Measurements from ENCODE around the gene COL23A1. TPM values are rescaled to one million over a fixed set of nuclear protein-coding genes. Genes with fewer than 3 reads are reported as not detected.

The COL23A1 gene
- polyA plus RNA-seq (ENCODE audit: insufficient read depth in 1 of 5, insufficient read length in 5 of 5, low replicate concordance in 1 of 5) = 1 to 10 TPM; 4.8 to 9.4 (median 8.2) TPM
- long read RNA-seq, donor 1 = 0 reads
- long read RNA-seq, donor 2 = 0 reads
- long read RNA-seq, donor 3 = 0 reads
- long read RNA-seq, donor 4 = 0 reads
- long read RNA-seq, donor 5 = 0 reads
- long read RNA-seq, donor 6 = 0 reads
- long read RNA-seq, donor 7 = 0 reads
- long read RNA-seq, donor 8 = 0 reads

- DNase-seq = peak; percentile 71 to 73
Observed at GRCh38 chr5:178590141-178590923, at the start of gene COL23A1. TSS of gene COL23A1 (minus strand) at chr5:178590393.

DNA sequence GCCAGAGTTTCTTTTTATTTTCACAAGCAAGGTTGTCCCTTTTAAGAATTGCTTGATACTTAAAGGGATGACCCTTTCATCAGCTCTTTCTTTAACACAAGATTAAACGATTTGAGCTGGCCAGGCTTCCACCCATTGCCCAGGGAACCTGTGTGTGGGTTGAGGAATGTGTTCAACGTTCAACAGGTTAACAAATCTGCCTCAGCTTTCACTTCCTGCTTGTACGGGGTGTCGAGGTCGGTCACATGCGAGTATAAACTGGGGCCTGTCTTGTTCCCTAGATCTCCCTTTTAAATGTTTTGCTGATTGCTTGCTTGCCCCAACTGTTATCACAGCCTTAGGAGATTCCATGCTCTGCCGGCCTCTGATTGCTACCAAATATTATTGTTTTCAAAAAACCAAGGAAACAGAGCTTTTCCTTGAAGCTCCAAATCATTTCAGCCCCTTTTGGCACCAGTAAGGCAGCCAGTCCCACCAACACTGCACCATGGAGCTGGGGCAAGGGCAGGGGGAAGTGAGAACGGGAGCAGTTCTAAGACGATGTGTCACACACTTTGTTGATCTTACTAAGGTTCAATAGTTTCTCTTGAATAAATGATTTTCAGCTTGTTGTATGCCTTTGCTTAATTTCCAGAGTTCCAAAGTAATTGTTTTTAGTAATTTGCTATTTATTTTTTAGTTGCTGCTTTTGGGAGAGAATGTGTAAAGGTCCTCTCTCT lies 47.3 kb upstream of the COL23A1 start:
- DNase-seq = no peak

DNA sequence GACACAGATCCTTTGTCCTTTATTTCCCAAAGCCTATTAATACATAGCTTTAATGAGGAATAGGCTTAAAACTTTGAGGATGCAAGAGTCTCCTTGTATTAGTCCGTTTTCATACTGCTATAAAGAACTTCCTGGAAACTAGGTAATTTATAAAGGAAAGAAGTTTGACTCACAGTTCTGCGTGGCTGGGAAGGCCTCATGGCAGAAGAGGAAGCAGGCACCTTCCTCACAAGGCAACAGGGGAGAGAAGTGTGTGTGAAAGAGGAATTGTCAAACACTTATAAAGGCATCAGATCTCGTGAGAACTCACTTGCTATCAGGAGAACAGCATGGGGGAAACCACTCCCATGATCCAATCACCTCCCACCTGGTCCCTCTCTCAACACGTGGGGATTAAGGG lies 42.1 kb upstream of the COL23A1 start:
- no peak for DNase-seq

GRCh38 chr5:178630951-178631350 lies 40.8 kb upstream of the COL23A1 start:
- no peak for DNase-seq

DNA sequence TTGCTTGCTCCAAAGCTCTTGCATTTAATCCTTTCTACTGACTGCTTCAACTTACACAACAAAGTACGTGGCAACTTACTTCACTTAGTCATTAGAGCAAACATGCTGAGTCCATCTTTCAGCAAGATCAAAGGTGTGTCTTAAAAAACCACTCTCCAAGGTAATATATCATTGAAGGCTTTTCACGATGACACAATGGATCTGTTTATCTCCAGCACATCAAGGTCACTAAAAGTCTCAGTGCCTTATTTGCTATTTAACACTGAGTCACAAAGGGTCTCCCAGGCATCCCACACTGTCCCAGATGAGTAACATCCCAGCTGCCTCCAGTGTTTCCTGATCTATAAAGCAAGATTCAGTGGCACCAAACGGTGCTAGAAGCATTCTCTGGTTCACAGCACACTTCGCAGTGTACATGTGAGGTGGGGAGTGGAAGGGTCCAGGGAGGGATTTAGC lies 40.3 kb upstream of the COL23A1 start:
- no peak for DNase-seq

GRCh38 chr5:178627259-178627598 lies 37.0 kb upstream of the COL23A1 start:
- DNase-seq = no peak

DNA sequence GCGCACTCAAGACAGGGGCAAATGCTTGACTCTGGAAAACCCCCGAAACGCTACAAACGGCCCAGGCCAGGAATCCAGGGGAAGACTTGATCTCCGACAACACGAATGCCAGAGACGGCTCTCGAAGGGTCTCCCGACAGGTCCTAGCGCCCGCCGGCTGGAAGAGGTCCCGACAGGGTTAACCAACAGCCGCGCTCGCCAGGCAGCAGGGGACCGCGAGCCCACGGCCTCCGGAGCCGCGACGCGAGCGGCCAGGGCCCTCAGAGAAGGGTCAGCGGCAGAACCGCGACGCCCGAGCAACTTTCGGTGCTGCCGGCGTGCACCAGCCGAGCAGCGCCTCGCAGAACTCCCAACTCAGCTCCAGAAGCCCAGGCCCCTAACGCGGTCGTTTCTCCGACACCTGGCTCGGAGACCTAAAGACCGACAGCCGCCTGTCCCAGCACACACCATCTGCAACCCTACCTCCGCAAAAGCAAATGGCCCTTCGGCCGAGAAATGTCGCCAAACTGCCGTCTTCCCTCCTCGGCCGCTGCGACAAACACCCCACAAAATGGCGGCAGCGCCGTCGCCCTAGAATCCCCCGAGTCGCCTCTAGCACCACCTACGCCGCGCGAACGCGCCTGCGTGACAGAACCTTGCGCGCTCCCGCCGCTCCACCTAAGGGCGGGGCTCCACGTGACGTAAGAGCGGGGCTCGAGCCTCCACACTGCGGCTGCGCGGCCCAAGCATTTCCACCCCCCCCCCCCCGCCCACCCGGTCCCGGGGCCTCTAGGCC lies 36.5 kb upstream of the COL23A1 start, which contains the start of gene CLK4:
CLK4 (minus strand) TSS at position 567 of the 775 bp plus-strand sequence. CDS start 3,634 bp downstream, outside the sequence.
- peak; percentile 94 to 95 for DNase-seq

DNA sequence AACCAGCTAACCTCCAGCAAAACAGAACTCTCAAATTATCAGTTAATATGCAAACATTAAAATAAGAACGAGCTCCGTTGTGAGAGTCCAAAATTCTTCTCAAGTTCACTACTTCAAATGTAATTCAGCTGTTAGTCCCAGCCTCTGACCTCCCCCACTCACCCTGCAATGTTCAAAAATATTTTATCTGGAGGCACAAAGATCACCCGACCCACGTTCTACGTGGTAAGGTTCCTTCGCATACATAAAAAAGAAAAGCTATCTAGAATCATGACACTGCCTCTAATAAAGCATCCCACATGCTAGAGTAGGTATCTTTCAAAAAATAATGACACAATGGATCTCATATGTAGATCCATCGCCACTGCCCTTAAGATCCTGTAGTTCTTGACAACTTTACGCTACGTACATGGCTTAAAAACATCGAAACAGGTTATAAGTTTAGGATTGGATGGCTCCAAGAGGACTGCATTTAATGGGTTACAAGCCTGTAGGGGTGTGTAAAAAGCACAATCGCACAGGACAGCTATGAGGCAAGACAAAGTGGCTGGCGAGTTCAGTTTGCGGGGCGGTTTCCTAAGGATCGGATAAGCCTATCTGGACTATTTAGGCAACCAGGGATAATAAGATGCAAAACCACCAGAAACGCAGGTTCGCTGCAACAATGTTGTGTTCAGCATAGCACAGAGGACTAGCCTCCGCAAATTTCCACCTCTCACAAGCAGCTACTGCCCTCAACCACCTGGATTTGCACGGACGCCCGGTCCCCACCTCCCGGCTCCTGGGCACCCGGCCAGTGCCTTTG lies 35.7 kb upstream of the COL23A1 start:
- no peak for DNase-seq

DNA sequence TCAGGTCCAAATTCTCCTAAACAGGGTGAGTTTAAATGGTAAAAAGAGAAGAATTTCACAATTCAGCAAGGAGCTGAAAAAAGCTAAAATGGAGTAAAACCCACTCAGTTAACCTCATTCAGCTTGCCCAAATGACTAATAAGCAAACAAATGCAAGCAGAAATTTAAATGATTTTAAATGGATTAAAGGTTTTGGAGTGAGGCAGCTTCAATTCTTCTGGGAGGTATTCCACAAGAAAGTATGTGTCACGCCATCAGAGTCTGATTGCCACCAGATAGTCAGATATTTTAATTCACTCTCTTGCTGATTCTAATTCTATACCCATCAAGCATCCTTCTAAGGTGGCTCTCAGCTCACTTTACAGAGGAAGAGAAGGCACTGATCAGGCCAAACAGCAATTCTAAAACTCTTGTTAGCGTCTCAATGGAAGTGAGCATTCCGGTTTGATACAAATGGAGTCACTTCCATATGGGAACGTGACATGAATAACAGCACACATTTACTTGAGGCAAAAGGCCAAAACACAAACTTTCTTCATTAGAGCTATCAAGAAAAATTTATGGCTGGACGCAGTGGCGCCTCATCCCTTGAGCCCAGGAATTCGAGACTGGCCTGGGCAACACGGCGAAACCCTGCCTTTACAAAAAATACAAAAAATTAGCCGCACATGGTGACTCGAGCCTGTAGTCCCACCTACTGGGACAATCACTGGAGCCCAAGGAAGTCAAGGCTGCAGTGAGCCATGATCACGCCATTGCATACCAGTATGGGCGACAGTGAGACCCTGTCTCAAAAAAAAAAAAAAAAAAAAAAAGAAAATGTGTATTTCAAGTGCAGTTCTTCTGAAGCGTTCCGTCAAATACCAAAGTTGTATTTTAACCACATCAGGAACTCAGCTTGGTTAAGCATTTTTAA lies 34.7 kb upstream of the COL23A1 start:
- DNase-seq = no peak

DNA sequence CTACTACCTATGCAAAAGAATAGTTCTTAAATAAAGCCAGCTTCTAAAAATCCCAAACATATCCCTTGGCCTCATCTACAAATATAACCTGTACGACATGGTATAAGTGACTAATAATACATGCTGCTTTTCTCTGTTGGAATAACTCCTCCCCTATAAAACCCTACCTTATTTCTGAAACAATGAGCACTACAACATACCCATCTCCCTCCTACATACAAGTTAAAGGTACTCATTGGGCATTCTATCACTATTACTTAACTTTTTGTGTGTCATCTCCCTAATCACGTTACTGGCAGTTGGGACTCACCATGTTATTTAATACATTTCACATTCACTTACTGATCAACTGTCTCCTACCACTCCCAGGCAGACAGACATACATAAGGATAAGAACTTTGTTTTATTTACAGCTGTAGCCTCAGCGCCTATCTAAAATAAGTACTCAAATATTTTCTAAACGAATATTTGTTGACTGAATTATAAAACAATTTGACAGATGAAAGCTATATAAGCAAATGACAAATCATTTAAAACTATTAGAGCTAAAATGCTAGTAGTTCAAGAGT lies 32.6 kb upstream of the COL23A1 start:
- no peak for DNase-seq

- no peak for DNase-seq
Observed at GRCh38 chr5:178619390-178619789, 29.2 kb upstream of the COL23A1 start.

DNA sequence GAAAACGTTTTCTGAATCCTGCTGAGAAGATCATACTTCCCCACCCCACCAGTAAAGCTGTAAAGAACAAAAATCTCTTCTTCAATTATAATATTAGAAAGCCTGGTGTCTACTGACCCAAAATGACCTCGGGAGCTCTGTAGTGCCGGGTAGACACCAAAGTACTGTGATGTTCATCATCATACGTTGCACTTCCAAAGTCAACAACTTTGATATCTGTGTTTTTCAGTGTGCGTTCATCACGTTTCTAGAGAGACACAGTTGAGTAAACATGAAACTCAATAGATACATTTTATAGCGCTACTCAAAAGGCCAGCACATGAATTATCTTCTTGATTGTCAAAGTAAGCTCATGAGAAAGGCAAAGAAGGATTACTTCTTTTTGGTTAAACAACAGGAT lies 22.1 kb upstream of the COL23A1 start:
- DNase-seq = no peak

DNA sequence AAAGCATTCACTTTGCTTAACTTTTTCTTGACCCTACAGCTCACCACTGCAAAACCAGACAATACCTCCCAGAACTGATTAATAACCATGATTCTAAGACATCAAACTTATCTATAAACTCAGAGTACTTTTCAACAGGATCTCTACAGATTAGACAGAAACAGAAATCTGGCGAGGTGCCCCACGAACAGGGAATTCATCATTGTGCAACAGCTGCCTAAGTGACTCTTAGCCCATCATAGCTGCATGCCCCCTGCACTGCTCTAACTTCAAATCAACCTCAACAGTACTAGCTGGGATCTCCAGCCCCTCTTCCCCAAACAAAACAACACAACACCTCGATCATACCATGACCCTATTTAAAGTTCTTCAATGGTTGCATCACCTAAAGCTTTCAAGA lies 16.1 kb upstream of the COL23A1 start:
- DNase-seq = no peak

DNA sequence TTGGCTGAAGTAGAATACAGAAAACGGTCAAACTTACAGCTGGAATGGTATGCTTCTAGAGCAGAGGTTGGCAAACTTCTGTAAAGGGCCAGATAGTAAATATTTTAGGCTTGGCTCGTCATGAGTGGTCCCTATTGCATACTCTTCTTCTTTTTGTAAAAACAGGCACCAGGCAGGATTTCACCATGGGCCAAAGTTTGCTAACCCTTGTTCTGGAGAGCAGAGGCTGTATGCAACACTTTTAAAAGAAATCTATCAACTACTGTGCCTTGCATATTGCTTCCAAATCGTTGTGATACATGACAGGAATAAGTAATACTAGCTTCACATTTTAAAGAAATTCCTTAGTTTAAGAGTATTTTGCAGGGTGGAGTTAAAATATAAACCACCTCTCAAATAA lies 15.6 kb upstream of the COL23A1 start:
- no peak for DNase-seq

DNA sequence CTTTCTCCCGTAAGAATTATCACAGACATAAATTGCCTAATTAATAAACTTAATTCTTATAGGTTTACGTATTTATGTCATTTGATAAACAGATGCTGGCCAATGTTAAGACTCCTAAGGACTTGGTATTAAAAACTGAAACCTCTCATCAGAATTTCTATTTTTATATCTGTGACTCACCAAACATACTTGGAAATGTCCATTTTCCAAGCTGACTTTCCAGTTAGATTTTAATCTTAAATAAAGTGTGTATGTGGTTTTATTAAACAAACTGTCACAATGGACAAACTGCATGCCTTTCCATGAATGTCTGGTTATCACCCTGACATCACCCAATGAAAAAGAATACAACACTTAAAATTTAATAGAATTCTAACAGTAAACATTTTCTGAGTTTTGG lies 12.6 kb upstream of the COL23A1 start:
- no peak for DNase-seq

DNA sequence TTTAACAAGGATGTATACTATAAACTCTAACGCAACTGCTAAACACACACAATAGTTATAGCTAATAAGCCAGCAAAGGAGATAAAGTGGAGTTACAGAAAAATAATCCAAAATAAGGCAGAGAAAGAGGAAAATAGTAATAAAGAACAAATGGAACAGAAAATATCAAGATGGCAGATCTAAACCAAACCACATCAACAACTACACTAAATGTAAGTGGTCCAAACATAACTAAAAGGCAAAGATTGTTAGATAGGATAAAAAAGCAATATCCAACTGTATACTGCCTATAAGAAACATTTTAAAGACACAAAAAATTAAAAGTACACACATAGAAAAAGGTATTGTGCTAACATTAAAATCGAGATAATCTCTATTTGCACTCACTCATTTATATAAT lies 5.6 kb upstream of the COL23A1 start:
- DNase-seq = no peak

GRCh38 chr5:178595150-178595549 lies 5.0 kb upstream of the COL23A1 start:
- DNase-seq = no peak

- DNase-seq = no peak
Observed at GRCh38 chr5:178590924-178591423, 781 bp upstream of the COL23A1 start.
